NT2/D1 (cell line): ENCODE results near the gene STAG1.

Source experiments
- YY1 ChIP-seq: IDR thresholded peaks from 2 replicates; pipeline ENCODE4 v1.6.1; 2011; ENCODE audit not compliant: insufficient read length, insufficient read depth
- ZNF274 ChIP-seq: IDR thresholded peaks from 2 replicates; pipeline ENCODE4 v1.6.1; 2011; ENCODE audit warnings: mild to moderate bottlenecking, low read depth, low read length

GRCh38 chr3:136741063-136741462, 11.1 kb downstream of the STAG1 start:
- no peak for TF ChIP-seq YY1
- TF ChIP-seq ZNF274: no peak
